HepG2 (cell line): Measurements from ENCODE around the gene DOK4. TPM values are rescaled to one million over a fixed set of nuclear protein-coding genes. Genes with fewer than 3 reads are reported as not detected.
A peak's percentile ranks its signal among the peaks of the same experiment; 100 is the strongest.

Source experiments
- ATAD3A ChIP-seq: sonication (generic); formaldehyde crosslinking; IDR thresholded peaks from 2 replicates; pipeline ENCODE4 v1.4.0; 2020; ENCODE audit warnings: missing genetic modification reagents
- ATF7 ChIP-seq, 2 experiments: fragments of 450-650 bp in 1 of 2; sonication (generic) in 1 of 2; formaldehyde crosslinking in 1 of 2; IDR thresholded peaks; 2 replicates each; pipeline versions ENCODE4 v1.4.0 to v1.6.1; 2016 to 2020; ENCODE audit warnings: antibody characterized with exemption in 1 of 2, mild to moderate bottlenecking in 1 of 2, missing genetic modification reagents in 1 of 2
- ATM ChIP-seq: fragments of 450-650 bp; IDR thresholded peaks from 2 replicates; pipeline ENCODE4 v1.7.1; 2017; ENCODE audit warnings: mild to moderate bottlenecking, borderline replicate concordance
- ELF1 ChIP-seq: sonication (generic); formaldehyde crosslinking; IDR thresholded peaks from 2 replicates; pipeline ENCODE4 v1.4.0; 2020; ENCODE audit warnings: missing genetic modification reagents
- HOXD1 ChIP-seq: sonication (generic); formaldehyde crosslinking; IDR thresholded peaks from 2 replicates; pipeline ENCODE4 v1.5.0; 2020; ENCODE audit warnings: missing genetic modification reagents
- MATR3 ChIP-seq: sonication (generic); formaldehyde crosslinking; IDR thresholded peaks from 2 replicates; pipeline ENCODE4 v1.4.0; 2020; ENCODE audit warnings: missing genetic modification reagents
- NR2F6 ChIP-seq, 2 experiments: IDR thresholded peaks; 2 replicates each; pipeline ENCODE4 v1.6.1; 2016; ENCODE audit warnings: antibody characterized with exemption in 1 of 2, mild to moderate bottlenecking in 1 of 2
- PITX1 ChIP-seq: sonication (generic); formaldehyde crosslinking; IDR thresholded peaks from 2 replicates; pipeline ENCODE4 v1.5.1; 2020; ENCODE audit warnings: mild to moderate bottlenecking, missing genetic modification reagents
- RBM22 ChIP-seq: fragments of 200-400 bp; formaldehyde crosslinking; optimal IDR thresholded peaks from 2 replicates; pipeline ENCODE3; 2017; ENCODE audit warnings: mild to moderate bottlenecking, low read length, moderate library complexity
- SUZ12 ChIP-seq: fragments of 150-350 bp; IDR thresholded peaks from 2 replicates; pipeline ENCODE4 v1.6.1; 2014; ENCODE audit warnings: low read depth, low read length
- TOPORS ChIP-seq: sonication (generic); formaldehyde crosslinking; IDR thresholded peaks from 2 replicates; pipeline ENCODE4 v1.8.0; 2023; ENCODE audit warnings: mild to moderate bottlenecking, missing genetic modification reagents
- ZNF33B ChIP-seq: sonication (generic); formaldehyde crosslinking; IDR thresholded peaks from 2 replicates; pipeline ENCODE4 v1.5.1; 2020; ENCODE audit warnings: mild to moderate bottlenecking, missing genetic modification reagents
- ZNF619 ChIP-seq: sonication (generic); formaldehyde crosslinking; IDR thresholded peaks from 2 replicates; pipeline ENCODE4 v1.4.0; 2020; ENCODE audit warnings: mild to moderate bottlenecking, missing genetic modification reagents
- ZNF724P ChIP-seq: sonication (generic); formaldehyde crosslinking; IDR thresholded peaks from 2 replicates; pipeline ENCODE4 v1.8.0; 2022; ENCODE audit warnings: missing genetic modification reagents, borderline replicate concordance
- polyA plus RNA-seq, 8 experiments: library from polyadenylated mRNA; depleted of rRNA in 3 of 8; stranded (reverse) in 7 of 8; unstranded in 1 of 8; fragments of >200 nt; fragmentation: Illumina TruSeq in 4 of 8; extraction: Trizol in 4 of 8; gene quantifications; 2 replicates each; pipeline versions ENCODE4 v1.2.1 to v1.2.3, GENCODE V29; 2011 to 2016; ENCODE audit warnings: low read depth in 4 of 8, missing spikeins in 1 of 8, mixed read lengths in 1 of 8; ENCODE audit not compliant: insufficient read depth in 1 of 8
- total RNA-seq, 5 experiments: library from RNA; depleted of rRNA; stranded (reverse); fragments of >200 nt; fragmentation: Illumina TruSeq; extraction: Trizol; gene quantifications; 2 replicates each; pipeline ENCODE4 v1.2.3, GENCODE V29; 2016; ENCODE audit warnings: low read depth in 1 of 5
- TF ChIP-seq, protein P1 (sequence below): sonication (generic); formaldehyde crosslinking; IDR thresholded peaks from 2 replicates; pipeline ENCODE4 v1.9.0; 2022; ENCODE audit warnings: missing genetic modification reagents, mild to moderate bottlenecking, borderline replicate concordance
- TF ChIP-seq, protein P2 (sequence below): sonication (generic); formaldehyde crosslinking; IDR thresholded peaks from 2 replicates; pipeline ENCODE4 v1.5.0; 2020; ENCODE audit warnings: mild to moderate bottlenecking, low read depth, missing genetic modification reagents, borderline replicate concordance
- TF ChIP-seq, protein P3 (sequence below): sonication (generic); formaldehyde crosslinking; IDR thresholded peaks from 2 replicates; pipeline ENCODE4 v1.4.0; 2020; ENCODE audit warnings: mild to moderate bottlenecking, missing genetic modification reagents
- TF ChIP-seq, protein P4 (sequence below): sonication (generic); formaldehyde crosslinking; IDR thresholded peaks from 2 replicates; pipeline ENCODE4 v1.5.0; 2020; ENCODE audit warnings: mild to moderate bottlenecking, missing genetic modification reagents, borderline replicate concordance
- TF ChIP-seq, protein P5 (sequence below): sonication (generic); formaldehyde crosslinking; IDR thresholded peaks from 2 replicates; pipeline ENCODE4 v1.4.0; 2020; ENCODE audit warnings: missing genetic modification reagents, borderline replicate concordance

Gene DOK4
- total and polyA plus RNA-seq, 2 of the 13 experiments (the other 11 are each of a cell fraction or from before 2014, with no cell fraction given): 52.7 to 70.0 TPM

DNA sequence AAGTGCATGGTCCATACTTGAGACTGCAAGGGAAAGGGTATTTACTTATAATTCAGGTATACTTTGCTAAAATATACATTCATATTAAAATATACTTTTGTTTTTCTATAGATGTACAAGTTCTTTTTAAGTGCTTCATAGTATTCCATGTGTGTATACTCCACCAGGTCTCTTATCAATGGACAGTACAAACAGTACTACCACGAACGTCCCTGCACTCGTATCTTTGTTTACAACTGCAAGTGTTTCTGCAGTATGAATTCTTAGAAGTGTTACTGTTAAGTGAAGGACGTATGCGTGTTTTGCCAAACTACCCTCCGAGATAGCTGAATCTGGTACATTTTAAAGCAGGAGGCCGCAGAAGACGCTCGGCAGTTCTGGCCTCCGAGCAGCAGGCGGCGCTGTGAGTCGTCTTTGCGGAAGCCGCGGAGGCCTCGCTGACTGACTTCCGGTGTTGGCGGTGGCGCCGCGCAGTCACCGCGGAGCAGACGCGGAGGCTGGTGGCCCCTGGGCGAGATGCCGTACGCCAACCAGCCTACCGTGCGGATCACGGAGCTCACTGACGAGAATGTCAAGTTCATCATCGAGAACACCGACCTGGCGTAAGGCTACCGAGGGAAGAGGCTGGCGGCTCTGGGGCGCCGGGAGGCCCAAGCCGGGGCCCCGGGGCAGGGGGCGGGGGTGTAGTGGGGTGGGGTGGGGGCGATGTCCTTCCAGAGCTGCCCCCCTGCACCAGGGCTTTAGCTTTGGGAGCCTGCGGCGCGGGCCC is 23.9 kb downstream of the DOK4 start, which contains the start of gene POLR2C (continued):
- TF ChIP-seq ATM (no peak), RBM22 (peak; percentile 89), HOXD1 (CRISPR knock-in tag) (peak; percentile 93), ZNF724P (CRISPR knock-in tag) (no peak), ATAD3A (CRISPR knock-in tag) (0 out of 2 replicates have a peak, but pooled peaks have one; percentile 29), ATF7 (IDR thresholded peaks at IDR 0.05) (no peak), ATF7 (CRISPR knock-in tag; IDR thresholded peaks at IDR 0.05) (no peak), PITX1 (CRISPR knock-in tag) (peak; percentile 69), SUZ12 (no peak), MATR3 (CRISPR knock-in tag) (no peak), ZNF619 (CRISPR knock-in tag) (peak; percentile 98), NR2F6 (IDR thresholded peaks at IDR 0.05) (no peak; the same call in 1 of the 2 replicates), NR2F6 (CRISPR knock-in tag; IDR thresholded peaks at IDR 0.05) (peak; percentile 78), TOPORS (peak; percentile 80), ZNF33B (no peak), ELF1 (CRISPR knock-in tag) (peak; percentile 99)
- TF ChIP-seq, protein P1, sequence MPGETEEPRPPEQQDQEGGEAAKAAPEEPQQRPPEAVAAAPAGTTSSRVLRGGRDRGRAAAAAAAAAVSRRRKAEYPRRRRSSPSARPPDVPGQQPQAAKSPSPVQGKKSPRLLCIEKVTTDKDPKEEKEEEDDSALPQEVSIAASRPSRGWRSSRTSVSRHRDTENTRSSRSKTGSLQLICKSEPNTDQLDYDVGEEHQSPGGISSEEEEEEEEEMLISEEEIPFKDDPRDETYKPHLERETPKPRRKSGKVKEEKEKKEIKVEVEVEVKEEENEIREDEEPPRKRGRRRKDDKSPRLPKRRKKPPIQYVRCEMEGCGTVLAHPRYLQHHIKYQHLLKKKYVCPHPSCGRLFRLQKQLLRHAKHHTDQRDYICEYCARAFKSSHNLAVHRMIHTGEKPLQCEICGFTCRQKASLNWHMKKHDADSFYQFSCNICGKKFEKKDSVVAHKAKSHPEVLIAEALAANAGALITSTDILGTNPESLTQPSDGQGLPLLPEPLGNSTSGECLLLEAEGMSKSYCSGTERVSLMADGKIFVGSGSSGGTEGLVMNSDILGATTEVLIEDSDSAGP (CRISPR knock-in tag): peak; percentile 92
- TF ChIP-seq, protein P2, sequence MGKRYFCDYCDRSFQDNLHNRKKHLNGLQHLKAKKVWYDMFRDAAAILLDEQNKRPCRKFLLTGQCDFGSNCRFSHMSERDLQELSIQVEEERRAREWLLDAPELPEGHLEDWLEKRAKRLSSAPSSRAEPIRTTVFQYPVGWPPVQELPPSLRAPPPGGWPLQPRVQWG: no peak
- TF ChIP-seq, protein P3, sequence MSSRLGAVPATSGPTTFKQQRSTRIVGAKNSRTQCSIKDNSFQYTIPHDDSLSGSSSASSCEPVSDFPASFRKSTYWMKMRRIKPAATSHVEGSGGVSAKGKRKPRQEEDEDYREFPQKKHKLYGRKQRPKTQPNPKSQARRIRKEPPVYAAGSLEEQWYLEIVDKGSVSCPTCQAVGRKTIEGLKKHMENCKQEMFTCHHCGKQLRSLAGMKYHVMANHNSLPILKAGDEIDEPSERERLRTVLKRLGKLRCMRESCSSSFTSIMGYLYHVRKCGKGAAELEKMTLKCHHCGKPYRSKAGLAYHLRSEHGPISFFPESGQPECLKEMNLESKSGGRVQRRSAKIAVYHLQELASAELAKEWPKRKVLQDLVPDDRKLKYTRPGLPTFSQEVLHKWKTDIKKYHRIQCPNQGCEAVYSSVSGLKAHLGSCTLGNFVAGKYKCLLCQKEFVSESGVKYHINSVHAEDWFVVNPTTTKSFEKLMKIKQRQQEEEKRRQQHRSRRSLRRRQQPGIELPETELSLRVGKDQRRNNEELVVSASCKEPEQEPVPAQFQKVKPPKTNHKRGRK (CRISPR knock-in tag): peak; percentile 66; the same call in 1 of the 2 replicates
- TF ChIP-seq, protein P4, sequence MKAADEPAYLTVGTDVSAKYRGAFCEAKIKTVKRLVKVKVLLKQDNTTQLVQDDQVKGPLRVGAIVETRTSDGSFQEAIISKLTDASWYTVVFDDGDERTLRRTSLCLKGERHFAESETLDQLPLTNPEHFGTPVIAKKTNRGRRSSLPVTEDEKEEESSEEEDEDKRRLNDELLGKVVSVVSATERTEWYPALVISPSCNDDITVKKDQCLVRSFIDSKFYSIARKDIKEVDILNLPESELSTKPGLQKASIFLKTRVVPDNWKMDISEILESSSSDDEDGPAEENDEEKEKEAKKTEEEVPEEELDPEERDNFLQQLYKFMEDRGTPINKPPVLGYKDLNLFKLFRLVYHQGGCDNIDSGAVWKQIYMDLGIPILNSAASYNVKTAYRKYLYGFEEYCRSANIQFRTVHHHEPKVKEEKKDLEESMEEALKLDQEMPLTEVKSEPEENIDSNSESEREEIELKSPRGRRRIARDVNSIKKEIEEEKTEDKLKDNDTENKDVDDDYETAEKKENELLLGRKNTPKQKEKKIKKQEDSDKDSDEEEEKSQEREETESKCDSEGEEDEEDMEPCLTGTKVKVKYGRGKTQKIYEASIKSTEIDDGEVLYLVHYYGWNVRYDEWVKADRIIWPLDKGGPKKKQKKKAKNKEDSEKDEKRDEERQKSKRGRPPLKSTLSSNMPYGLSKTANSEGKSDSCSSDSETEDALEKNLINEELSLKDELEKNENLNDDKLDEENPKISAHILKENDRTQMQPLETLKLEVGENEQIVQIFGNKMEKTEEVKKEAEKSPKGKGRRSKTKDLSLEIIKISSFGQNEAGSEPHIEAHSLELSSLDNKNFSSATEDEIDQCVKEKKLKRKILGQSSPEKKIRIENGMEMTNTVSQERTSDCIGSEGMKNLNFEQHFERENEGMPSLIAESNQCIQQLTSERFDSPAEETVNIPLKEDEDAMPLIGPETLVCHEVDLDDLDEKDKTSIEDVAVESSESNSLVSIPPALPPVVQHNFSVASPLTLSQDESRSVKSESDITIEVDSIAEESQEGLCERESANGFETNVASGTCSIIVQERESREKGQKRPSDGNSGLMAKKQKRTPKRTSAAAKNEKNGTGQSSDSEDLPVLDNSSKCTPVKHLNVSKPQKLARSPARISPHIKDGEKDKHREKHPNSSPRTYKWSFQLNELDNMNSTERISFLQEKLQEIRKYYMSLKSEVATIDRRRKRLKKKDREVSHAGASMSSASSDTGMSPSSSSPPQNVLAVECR (CRISPR knock-in tag): peak; percentile 98
- TF ChIP-seq, protein P5, sequence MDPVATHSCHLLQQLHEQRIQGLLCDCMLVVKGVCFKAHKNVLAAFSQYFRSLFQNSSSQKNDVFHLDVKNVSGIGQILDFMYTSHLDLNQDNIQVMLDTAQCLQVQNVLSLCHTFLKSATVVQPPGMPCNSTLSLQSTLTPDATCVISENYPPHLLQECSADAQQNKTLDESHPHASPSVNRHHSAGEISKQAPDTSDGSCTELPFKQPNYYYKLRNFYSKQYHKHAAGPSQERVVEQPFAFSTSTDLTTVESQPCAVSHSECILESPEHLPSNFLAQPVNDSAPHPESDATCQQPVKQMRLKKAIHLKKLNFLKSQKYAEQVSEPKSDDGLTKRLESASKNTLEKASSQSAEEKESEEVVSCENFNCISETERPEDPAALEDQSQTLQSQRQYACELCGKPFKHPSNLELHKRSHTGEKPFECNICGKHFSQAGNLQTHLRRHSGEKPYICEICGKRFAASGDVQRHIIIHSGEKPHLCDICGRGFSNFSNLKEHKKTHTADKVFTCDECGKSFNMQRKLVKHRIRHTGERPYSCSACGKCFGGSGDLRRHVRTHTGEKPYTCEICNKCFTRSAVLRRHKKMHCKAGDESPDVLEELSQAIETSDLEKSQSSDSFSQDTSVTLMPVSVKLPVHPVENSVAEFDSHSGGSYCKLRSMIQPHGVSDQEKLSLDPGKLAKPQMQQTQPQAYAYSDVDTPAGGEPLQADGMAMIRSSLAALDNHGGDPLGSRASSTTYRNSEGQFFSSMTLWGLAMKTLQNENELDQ (CRISPR knock-in tag): peak; percentile 68; the same call in 1 of the 2 replicates
